ENCODE results near the gene MLH1.

GRCh38 chr3:36965440-36965839 lies 27.9 kb upstream of the MLH1 start:
- no peak for TF ChIP-seq CTCF (IDR thresholded peaks at IDR 0.05)
- TF ChIP-seq POLR2A (IDR thresholded peaks at IDR 0.05), result no peak

Data from heart left ventricle (tissue), 13 donors.